NB4 (cell line): ENCODE results near the gene NRARP.

Experiments used
- DNase-seq: peaks from one replicate; pipeline ENCODE4 v3.0.0; 2010; ENCODE audit warnings: low read depth
- H3K4me3 ChIP-seq: one replicate; pipeline ENCODE4 v1.5.1; 2011; ENCODE audit warnings: mild to moderate bottlenecking, low read depth, low read length, moderate library complexity
- MYC ChIP-seq: IDR thresholded peaks from 2 replicates; pipeline ENCODE4 v1.6.1; 2011; ENCODE audit warnings: low read depth, low read length
- POLR2A ChIP-seq: IDR thresholded peaks from 2 replicates; pipeline ENCODE4 v1.6.1; 2011; ENCODE audit warnings: mild to moderate bottlenecking; ENCODE audit not compliant: insufficient read length; ENCODE audit errors: extremely low read depth
- TF ChIP-seq, protein P1 (sequence below): IDR thresholded peaks from one replicate; pipeline ENCODE4 v1.5.1; 2012; ENCODE audit warnings: low read depth, low read length
- TF ChIP-seq, protein P2 (sequence below): IDR thresholded peaks from 2 replicates; pipeline ENCODE4 v1.6.1; 2011; ENCODE audit warnings: low read depth, low read length

NRARP gene

DNA sequence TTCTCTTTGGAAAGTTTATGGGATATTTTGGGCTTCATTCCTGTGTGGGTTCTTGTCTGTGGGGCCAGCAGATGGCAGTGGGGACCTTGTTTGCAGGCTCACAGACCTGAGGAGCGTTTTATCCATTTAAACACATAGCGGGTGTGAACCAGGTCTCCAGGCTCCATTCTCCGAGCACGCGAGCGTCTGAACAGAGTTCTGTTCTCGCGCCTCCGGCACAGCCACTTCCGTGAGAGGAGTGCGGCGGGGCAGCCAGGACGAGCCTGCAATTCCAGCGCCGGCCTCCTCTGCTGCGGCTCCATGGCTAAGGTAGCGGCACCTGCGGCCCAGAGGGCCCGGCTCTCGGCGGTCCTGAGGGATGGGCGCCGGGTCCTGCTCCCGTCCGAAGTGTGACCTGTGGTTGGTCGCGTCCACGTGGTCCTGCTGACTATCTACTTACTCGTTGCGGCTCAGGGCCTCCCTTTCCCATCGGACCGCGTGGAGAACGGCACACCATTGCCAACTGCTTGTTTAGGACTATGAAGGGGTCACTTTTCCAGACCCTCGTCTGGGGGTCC lies 7.3 kb downstream of the NRARP start:
- H3K4me3 ChIP-seq, result no peak overlapping the region
- TF ChIP-seq POLR2A (no peak), MYC (no peak)
- TF ChIP-seq, protein P1, sequence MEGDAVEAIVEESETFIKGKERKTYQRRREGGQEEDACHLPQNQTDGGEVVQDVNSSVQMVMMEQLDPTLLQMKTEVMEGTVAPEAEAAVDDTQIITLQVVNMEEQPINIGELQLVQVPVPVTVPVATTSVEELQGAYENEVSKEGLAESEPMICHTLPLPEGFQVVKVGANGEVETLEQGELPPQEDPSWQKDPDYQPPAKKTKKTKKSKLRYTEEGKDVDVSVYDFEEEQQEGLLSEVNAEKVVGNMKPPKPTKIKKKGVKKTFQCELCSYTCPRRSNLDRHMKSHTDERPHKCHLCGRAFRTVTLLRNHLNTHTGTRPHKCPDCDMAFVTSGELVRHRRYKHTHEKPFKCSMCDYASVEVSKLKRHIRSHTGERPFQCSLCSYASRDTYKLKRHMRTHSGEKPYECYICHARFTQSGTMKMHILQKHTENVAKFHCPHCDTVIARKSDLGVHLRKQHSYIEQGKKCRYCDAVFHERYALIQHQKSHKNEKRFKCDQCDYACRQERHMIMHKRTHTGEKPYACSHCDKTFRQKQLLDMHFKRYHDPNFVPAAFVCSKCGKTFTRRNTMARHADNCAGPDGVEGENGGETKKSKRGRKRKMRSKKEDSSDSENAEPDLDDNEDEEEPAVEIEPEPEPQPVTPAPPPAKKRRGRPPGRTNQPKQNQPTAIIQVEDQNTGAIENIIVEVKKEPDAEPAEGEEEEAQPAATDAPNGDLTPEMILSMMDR, result peak; percentile 29
- TF ChIP-seq, protein P2, sequence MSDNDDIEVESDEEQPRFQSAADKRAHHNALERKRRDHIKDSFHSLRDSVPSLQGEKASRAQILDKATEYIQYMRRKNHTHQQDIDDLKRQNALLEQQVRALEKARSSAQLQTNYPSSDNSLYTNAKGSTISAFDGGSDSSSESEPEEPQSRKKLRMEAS, result no peak
- DNase-seq, result peak; percentile 51

DNA sequence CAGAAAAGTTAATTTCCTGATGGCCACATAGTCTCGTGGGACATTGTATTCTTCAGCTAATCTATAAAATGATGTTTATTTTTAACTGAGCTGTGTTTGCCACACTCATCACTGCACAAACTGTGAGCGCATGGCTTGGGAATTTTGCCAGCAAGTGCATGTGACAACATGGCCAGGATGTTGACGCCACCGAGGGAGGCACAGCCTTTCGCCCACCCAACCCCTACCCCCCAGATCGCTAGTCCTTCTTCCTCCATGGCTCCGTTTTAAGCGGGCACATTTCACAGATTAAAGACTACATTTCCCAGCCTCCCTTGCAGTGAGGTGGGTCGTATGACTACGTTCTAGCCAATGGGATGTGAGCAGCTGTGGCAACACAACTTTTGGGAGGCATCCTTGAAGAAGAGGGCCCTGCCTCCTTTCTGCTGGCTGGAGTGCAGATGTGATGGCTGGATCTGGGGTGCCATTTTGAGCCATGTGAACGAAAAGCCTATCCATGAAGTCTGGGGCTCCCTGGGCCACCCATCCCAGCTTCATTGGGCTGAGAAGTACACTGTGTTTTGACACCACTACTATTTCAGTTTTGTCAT lies 7.9 kb downstream of the NRARP start:
- H3K4me3 ChIP-seq, result no peak overlapping the region
- DNase-seq, result peak; percentile 69
- TF ChIP-seq MYC, result no peak
- TF ChIP-seq, protein P1, result no peak

DNA sequence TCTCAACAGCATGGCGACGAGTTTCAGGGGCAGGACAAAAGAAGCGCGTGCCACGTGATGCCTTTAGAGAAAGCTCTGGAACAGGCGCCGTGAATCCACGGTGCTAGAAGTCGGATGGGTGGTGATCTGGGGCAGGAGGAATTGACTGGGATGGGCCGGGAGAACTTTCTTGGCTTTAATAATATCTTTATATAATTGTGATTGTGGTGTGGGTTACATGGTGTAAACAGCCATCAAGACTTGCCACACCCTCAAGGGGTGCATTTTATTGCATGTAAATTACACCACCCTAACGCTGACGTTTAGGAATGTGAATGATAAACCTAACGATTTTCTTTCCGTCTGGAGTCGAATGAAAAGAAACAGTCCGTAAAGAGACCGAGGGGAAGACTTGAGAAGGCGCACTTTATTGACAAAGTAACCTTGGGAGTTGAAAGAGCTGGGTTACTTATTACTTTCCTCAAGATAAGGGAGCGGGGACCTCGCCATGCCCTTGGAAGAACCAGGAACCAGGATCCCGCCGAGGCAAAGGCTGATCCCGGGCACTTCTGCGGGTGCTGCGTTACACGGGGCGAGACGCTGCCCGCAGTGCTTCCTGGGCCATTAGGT lies 8.5 kb downstream of the NRARP start:
- no peak for DNase-seq
- no peak for TF ChIP-seq POLR2A
- TF ChIP-seq, protein P1, result no peak
- H3K4me3 ChIP-seq, result no peak overlapping the region

DNA sequence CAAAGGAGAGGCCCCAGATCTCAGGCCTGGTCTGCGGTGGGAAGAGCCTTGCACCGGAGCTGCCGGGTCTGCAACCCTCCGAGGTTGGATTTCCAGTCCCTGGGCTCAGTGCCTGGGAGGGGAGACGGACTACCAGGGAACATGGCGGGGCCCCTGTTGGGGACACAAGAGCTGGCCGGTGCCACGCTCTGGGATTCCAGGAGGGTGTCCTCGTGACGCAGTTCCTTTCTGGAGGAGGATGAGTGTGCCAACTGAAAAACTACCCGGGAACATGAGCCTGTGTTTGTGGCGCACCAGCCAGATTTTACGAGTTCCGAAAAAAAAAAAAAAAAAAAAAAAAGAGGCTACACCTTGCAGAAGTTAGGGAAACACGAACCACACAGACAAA lies 9.0 kb downstream of the NRARP start:
- TF ChIP-seq, protein P2, result no peak
- TF ChIP-seq MYC (no peak), POLR2A (no peak)
- TF ChIP-seq, protein P1, result no peak

DNA sequence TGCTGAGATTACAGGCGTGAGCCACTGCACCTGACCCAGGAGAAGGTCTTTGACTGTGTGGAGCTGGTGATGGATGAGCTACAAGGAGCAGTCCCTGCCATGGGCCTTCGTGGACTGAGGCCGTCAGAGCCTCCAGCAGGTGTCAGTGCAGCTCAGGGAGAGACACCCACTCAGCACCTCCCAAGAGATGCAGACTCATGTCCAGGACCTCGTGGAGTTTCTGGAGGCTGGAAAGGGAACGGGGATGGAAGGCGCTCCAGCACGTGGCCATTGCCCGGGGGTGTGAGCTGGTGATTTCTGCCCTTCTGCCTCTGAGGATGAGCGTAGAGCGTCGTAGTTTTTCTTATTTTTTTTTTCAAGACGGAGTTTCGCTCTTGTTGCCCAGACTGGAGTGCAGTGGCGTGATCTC lies 15.1 kb downstream of the NRARP start:
- DNase-seq, result peak; percentile 76
- no peak overlapping the region for H3K4me3 ChIP-seq
- TF ChIP-seq, protein P1, result peak; percentile 63
- TF ChIP-seq POLR2A (no peak), MYC (peak; percentile 48)
- TF ChIP-seq, protein P2, result peak; percentile 42; the same call in 1 of the 2 replicates

More for the DNA sequence above, 9.0 kb downstream of the NRARP start:
- no peak overlapping the region for H3K4me3 ChIP-seq
- no peak for DNase-seq
